ENCODE results near the gene TDRD7.

Gene TDRD7

GRCh38 chr9:97440160-97440559, 28.3 kb downstream of the TDRD7 start:
- TF ChIP-seq YY1 (IDR thresholded peaks at IDR 0.05; ENCODE audit: low read depth) (no peak), REST (IDR thresholded peaks at IDR 0.05; ENCODE audit: low read depth) (no peak), NFIC (IDR thresholded peaks at IDR 0.05) (no peak), ZBTB7A (IDR thresholded peaks at IDR 0.05; ENCODE audit: low read depth) (no peak), CREB1 (IDR thresholded peaks at IDR 0.05; ENCODE audit: low read depth) (no peak), TCF12 (IDR thresholded peaks at IDR 0.05; ENCODE audit: low read depth) (no peak), FOXM1 (IDR thresholded peaks at IDR 0.05; ENCODE audit: borderline replicate concordance, low read depth) (no peak), MAX (IDR thresholded peaks at IDR 0.05) (no peak)

- TF ChIP-seq NFIC (IDR thresholded peaks at IDR 0.05) (no peak), ZBTB7A (IDR thresholded peaks at IDR 0.05; ENCODE audit: low read depth) (no peak), TEAD4 (IDR thresholded peaks at IDR 0.05) (no peak), CREB1 (IDR thresholded peaks at IDR 0.05; ENCODE audit: low read depth) (no peak), USF1 (IDR thresholded peaks at IDR 0.05) (no peak), CEBPB (IDR thresholded peaks at IDR 0.05) (no peak), RAD21 (IDR thresholded peaks at IDR 0.05; ENCODE audit: low read depth) (no peak), EP300 (IDR thresholded peaks at IDR 0.05; ENCODE audit: borderline replicate concordance) (no peak), EGR1 (IDR thresholded peaks at IDR 0.05) (no peak), TAF1 (IDR thresholded peaks at IDR 0.05; ENCODE audit: low read depth) (no peak), TCF12 (IDR thresholded peaks at IDR 0.05; ENCODE audit: low read depth) (no peak), YY1 (IDR thresholded peaks at IDR 0.05; ENCODE audit: low read depth) (no peak), FOXM1 (IDR thresholded peaks at IDR 0.05; ENCODE audit: borderline replicate concordance, low read depth) (no peak), MAX (IDR thresholded peaks at IDR 0.05) (no peak), REST (IDR thresholded peaks at IDR 0.05; ENCODE audit: low read depth) (no peak)
Measured at GRCh38 chr9:97441729-97442128, 29.8 kb downstream of the TDRD7 start.

- TF ChIP-seq CREB1 (IDR thresholded peaks at IDR 0.05; ENCODE audit: low read depth) (no peak), ZBTB7A (IDR thresholded peaks at IDR 0.05; ENCODE audit: low read depth) (no peak), TEAD4 (IDR thresholded peaks at IDR 0.05) (no peak), TAF1 (IDR thresholded peaks at IDR 0.05; ENCODE audit: low read depth) (no peak), NFIC (IDR thresholded peaks at IDR 0.05) (no peak), TCF12 (IDR thresholded peaks at IDR 0.05; ENCODE audit: low read depth) (no peak), FOXM1 (IDR thresholded peaks at IDR 0.05; ENCODE audit: borderline replicate concordance, low read depth) (no peak), EGR1 (IDR thresholded peaks at IDR 0.05) (no peak)
Measured at GRCh38 chr9:97445119-97445701, 33.3 kb downstream of the TDRD7 start.

- TF ChIP-seq CEBPB (IDR thresholded peaks at IDR 0.05) (no peak), TAF1 (IDR thresholded peaks at IDR 0.05; ENCODE audit: low read depth) (no peak), CREB1 (IDR thresholded peaks at IDR 0.05; ENCODE audit: low read depth) (no peak), TEAD4 (IDR thresholded peaks at IDR 0.05) (no peak), RAD21 (IDR thresholded peaks at IDR 0.05; ENCODE audit: low read depth) (no peak), EP300 (IDR thresholded peaks at IDR 0.05; ENCODE audit: borderline replicate concordance) (no peak), FOXM1 (IDR thresholded peaks at IDR 0.05; ENCODE audit: borderline replicate concordance, low read depth) (no peak), MAX (IDR thresholded peaks at IDR 0.05) (no peak)
Measured at GRCh38 chr9:97447001-97447400, 35.1 kb downstream of the TDRD7 start.

GRCh38 chr9:97459326-97459725, 47.4 kb downstream of the TDRD7 start:
- TF ChIP-seq TAF1 (IDR thresholded peaks at IDR 0.05; ENCODE audit: low read depth) (no peak), USF1 (IDR thresholded peaks at IDR 0.05) (no peak)

- no peak for TF ChIP-seq CEBPB (IDR thresholded peaks at IDR 0.05)
- TF ChIP-seq REST (IDR thresholded peaks at IDR 0.05; ENCODE audit: low read depth), result no peak
- TF ChIP-seq EGR1 (IDR thresholded peaks at IDR 0.05), result no peak
- no peak for TF ChIP-seq CREB1 (IDR thresholded peaks at IDR 0.05; ENCODE audit: low read depth)
- no peak for TF ChIP-seq MAX (IDR thresholded peaks at IDR 0.05)
- TF ChIP-seq TCF12 (IDR thresholded peaks at IDR 0.05; ENCODE audit: low read depth), result no peak
- no peak for TF ChIP-seq FOXM1 (IDR thresholded peaks at IDR 0.05; ENCODE audit: borderline replicate concordance, low read depth)
- TF ChIP-seq EP300 (IDR thresholded peaks at IDR 0.05; ENCODE audit: borderline replicate concordance), result no peak
- TF ChIP-seq YY1 (IDR thresholded peaks at IDR 0.05; ENCODE audit: low read depth), result no peak
- TF ChIP-seq NFIC (IDR thresholded peaks at IDR 0.05), result no peak
- no peak for TF ChIP-seq TAF1 (IDR thresholded peaks at IDR 0.05; ENCODE audit: low read depth)
- no peak for TF ChIP-seq TEAD4 (IDR thresholded peaks at IDR 0.05)
- no peak for TF ChIP-seq ZBTB7A (IDR thresholded peaks at IDR 0.05; ENCODE audit: low read depth)
- TF ChIP-seq RAD21 (IDR thresholded peaks at IDR 0.05; ENCODE audit: low read depth), result no peak
- no peak for TF ChIP-seq USF1 (IDR thresholded peaks at IDR 0.05)
Measured at GRCh38 chr9:97462159-97462558, 50.3 kb downstream of the TDRD7 start.

Measured in Ishikawa (cell line).